ENCODE data around the gene MPC1. TPM values are rescaled to one million over a fixed set of nuclear protein-coding genes. Genes with fewer than 3 reads are reported as not detected.

Gene MPC1
- total and polyA plus RNA-seq, 2 donors (not counting 3 experiments of a cell fraction or from before 2014, with no cell fraction given) = 15.5 to 17.5 TPM

DNA sequence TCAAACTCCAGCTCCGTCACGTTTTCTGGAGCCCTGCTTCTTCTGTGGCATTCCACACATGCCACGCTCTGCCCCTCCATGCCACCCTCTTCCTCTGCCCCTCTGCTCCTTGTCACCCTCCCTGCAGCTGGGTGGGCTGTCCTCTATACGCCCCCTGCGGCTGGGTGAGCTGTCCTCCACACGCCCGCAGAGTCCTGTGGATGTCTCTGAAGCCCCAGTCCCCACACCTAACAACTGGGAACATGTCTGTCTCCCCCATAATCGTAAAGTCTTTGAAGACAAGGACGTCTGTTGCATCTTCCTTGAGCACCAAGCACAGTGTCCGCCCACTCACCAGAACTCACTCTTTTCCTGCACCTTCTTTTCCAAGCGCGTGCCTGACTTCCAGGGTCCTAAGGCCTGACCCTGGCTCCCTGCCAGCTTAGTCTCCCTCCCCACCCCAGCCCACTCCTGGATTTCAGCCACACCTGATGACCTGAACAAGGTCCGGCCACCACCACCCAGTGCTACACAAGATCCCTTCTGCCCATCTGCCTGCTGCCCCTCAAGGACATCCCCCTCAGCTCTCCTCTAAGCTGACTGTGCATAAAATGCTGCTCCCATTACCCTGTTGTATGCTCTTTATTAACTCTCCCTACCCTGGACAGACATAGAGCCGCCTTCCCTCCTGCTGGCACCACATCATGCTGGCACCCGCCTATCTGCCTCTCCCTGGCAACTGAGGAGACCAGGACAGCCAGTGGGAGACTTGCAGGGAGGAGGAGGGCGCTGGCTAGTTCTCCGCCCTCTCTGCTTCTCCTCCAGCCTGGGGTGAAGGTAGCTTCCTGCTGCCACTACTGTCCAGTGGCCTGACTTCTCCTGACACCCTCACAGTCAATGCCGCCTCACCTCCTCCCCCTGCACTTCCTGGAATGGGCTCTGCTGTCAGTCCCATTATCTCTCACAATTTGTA, 63.8 kb downstream of the MPC1 start:
- no peaks in the 10 kb centered on the region for H3K36me3 ChIP-seq (ENCODE audit: control insufficient read depth in 2 of 2, extremely low read depth in 1 of 2, insufficient read depth in 2 of 2, low read length in 2 of 2)
- H3K4me2 ChIP-seq (ENCODE audit: insufficient read depth, low read length) = no peak overlapping the region
- ChIA-PET CTCF (interaction anchor here (1.3 to 2.8 kb wide), 4 partner anchors 8 to 89 kb away, joined by 3 to 13 read pairs (median 4); no protein-coding TSS in a partner anchor), POLR2A (no interaction called here)
- no TSS peak for BruUV-seq (replicated peaks)
- dilution Hi-C loops (cut with MboI; ENCODE audit: extremely low pct_ligation_motif_present, low sequenced_read_pairs) (no loop called here), intact Hi-C loops (cut with micrococcal nuclease) (no loop called here)
- FAIRE-seq (no peak), DNase-seq (ENCODE audit: low read depth, low spot score) (no peak)
- H3K4me1 ChIP-seq (ENCODE audit: control insufficient read depth, extremely low read depth, insufficient read depth, low read length) = no peaks in the 10 kb centered on the region
- no peaks in the 10 kb centered on the region for H3K9me1 ChIP-seq (replicated peaks; ENCODE audit: control insufficient read depth, extremely low read depth, insufficient read depth, low read length)
- H3K27me3 ChIP-seq (ENCODE audit: control insufficient read depth in 2 of 2, insufficient read depth in 2 of 2, low read length in 2 of 2) = no peaks in the 10 kb centered on the region
- H3K9me3 ChIP-seq (replicated peaks; ENCODE audit: control insufficient read depth, insufficient read depth, low read length) = no peaks in the 10 kb centered on the region
- no peak overlapping the region for H3K27ac ChIP-seq (ENCODE audit: insufficient read depth, low read depth, low read length)
- no peak overlapping the region for H2AFZ ChIP-seq (ENCODE audit: low read depth, low read length)
- no peaks in the 10 kb centered on the region for H3K79me2 ChIP-seq (ENCODE audit: control insufficient read depth, insufficient read depth, low read length)
- no peak overlapping the region for H3K4me3 ChIP-seq (replicated peaks in 1 of 3; ENCODE audit: insufficient read depth in 1 of 3, low read depth in 1 of 3, low read length in 3 of 3)
- H3K9ac ChIP-seq (replicated peaks; ENCODE audit: extremely low read depth, insufficient read depth, low read length) = no peak overlapping the region
- TF ChIP-seq POLR2AphosphoS5 (IDR thresholded peaks at IDR 0.05; ENCODE audit: insufficient read depth, low read depth, low read length) (no peak), FOS (IDR thresholded peaks at IDR 0.05; ENCODE audit: borderline replicate concordance, insufficient read depth, low read length) (no peak), POLR2A (IDR thresholded peaks at IDR 0.05; ENCODE audit: low read depth, low read length) (no peak), JUN (IDR thresholded peaks at IDR 0.05; ENCODE audit: borderline replicate concordance, insufficient read depth, insufficient read length, low read depth) (no peak), EZH2 (IDR thresholded peaks at IDR 0.05; ENCODE audit: borderline replicate concordance, low read depth, low read length, severe bottlenecking) (no peak), MYC (IDR thresholded peaks at IDR 0.05; ENCODE audit: low read depth, low read length) (no peak), GATA2 (IDR thresholded peaks at IDR 0.05; ENCODE audit: insufficient read depth, insufficient read length, low read depth, low read length) (no peak)
- TF ChIP-seq, protein P1, sequence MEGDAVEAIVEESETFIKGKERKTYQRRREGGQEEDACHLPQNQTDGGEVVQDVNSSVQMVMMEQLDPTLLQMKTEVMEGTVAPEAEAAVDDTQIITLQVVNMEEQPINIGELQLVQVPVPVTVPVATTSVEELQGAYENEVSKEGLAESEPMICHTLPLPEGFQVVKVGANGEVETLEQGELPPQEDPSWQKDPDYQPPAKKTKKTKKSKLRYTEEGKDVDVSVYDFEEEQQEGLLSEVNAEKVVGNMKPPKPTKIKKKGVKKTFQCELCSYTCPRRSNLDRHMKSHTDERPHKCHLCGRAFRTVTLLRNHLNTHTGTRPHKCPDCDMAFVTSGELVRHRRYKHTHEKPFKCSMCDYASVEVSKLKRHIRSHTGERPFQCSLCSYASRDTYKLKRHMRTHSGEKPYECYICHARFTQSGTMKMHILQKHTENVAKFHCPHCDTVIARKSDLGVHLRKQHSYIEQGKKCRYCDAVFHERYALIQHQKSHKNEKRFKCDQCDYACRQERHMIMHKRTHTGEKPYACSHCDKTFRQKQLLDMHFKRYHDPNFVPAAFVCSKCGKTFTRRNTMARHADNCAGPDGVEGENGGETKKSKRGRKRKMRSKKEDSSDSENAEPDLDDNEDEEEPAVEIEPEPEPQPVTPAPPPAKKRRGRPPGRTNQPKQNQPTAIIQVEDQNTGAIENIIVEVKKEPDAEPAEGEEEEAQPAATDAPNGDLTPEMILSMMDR (IDR thresholded peaks at IDR 0.05; ENCODE audit: extremely low read depth in 1 of 2, insufficient read depth in 1 of 2, low read depth in 1 of 2, low read length in 2 of 2) = no peak
- TF ChIP-seq, protein P2, sequence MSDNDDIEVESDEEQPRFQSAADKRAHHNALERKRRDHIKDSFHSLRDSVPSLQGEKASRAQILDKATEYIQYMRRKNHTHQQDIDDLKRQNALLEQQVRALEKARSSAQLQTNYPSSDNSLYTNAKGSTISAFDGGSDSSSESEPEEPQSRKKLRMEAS (IDR thresholded peaks at IDR 0.05; ENCODE audit: insufficient read depth, insufficient read length) = no peak
- H4K20me1 ChIP-seq (replicated peaks; ENCODE audit: control insufficient read depth, extremely low read depth, insufficient read depth, low read length) = no peaks in the 10 kb centered on the region
